HS-27A (cell line): ENCODE data around the gene FKBP1A.

Source experiments
- DNase-seq: peaks from one replicate; pipeline ENCODE4 v3.0.0-alpha.2; 2012; ENCODE audit warnings: low read depth, missing footprints

The FKBP1A gene

GRCh38 chr20:1383623-1384404 lies 9.0 kb downstream of the FKBP1A start:
- no peak for DNase-seq

GRCh38 chr20:1382670-1383069 lies 10.2 kb downstream of the FKBP1A start:
- no peak for DNase-seq

GRCh38 chr20:1381753-1382591 lies 10.9 kb downstream of the FKBP1A start:
- no peak for DNase-seq

GRCh38 chr20:1378735-1379125 lies 14.1 kb downstream of the FKBP1A start:
- DNase-seq, result no peak

GRCh38 chr20:1377984-1378734 lies 14.7 kb downstream of the FKBP1A start:
- no peak for DNase-seq

- no peak for DNase-seq
These were observed 15.4 kb downstream of the FKBP1A start for GRCh38 chr20:1377341-1377871.

- no peak for DNase-seq
These were observed 16.2 kb downstream of the FKBP1A start for GRCh38 chr20:1376408-1377270.

GRCh38 chr20:1376007-1376406 lies 16.8 kb downstream of the FKBP1A start:
- DNase-seq, result no peak

- no peak for DNase-seq
These were observed 17.3 kb downstream of the FKBP1A start for GRCh38 chr20:1375515-1375914.

- no peak for DNase-seq
These were observed 18.6 kb downstream of the FKBP1A start for GRCh38 chr20:1374246-1374645.

GRCh38 chr20:1373614-1374013 lies 19.2 kb downstream of the FKBP1A start:
- no peak for DNase-seq

- no peak for DNase-seq
These were observed 19.8 kb downstream of the FKBP1A start for GRCh38 chr20:1373036-1373435.

GRCh38 chr20:1371830-1372539 lies 20.9 kb downstream of the FKBP1A start:
- DNase-seq, result no peak

GRCh38 chr20:1371202-1371782 lies 21.6 kb downstream of the FKBP1A start:
- no peak for DNase-seq

GRCh38 chr20:1370548-1371110 lies 22.2 kb downstream of the FKBP1A start:
- DNase-seq, result no peak

- DNase-seq, result no peak
These were observed 22.9 kb downstream of the FKBP1A start for GRCh38 chr20:1369970-1370369.

GRCh38 chr20:1368448-1369199 lies 24.2 kb downstream of the FKBP1A start:
- DNase-seq, result no peak

GRCh38 chr20:1367479-1367878 lies 25.4 kb downstream of the FKBP1A start:
- DNase-seq, result no peak

GRCh38 chr20:1364106-1364505 lies 28.7 kb downstream of the FKBP1A start:
- no peak for DNase-seq
